Muscle layer of colon (tissue), 2 donors: ENCODE data around the gene ZNF213.

Experiments used
- H3K27ac ChIP-seq: one replicate; pipeline ENCODE4 v1.7.0; 2013; ENCODE audit warnings: low read depth, mild to moderate bottlenecking, low read length, moderate library complexity
- H3K27me3 ChIP-seq, 2 donors: one replicate each; pipeline ENCODE4 v1.7.0; 2013; ENCODE audit warnings: low read length in 2 of 2, mild to moderate bottlenecking in 2 of 2; ENCODE audit not compliant: insufficient read depth in 2 of 2, control insufficient read depth in 1 of 2
- H3K36me3 ChIP-seq: one replicate; pipeline ENCODE4 v1.7.0; 2013; ENCODE audit warnings: mild to moderate bottlenecking, low read length; ENCODE audit not compliant: insufficient read depth
- H3K4me1 ChIP-seq: one replicate; pipeline ENCODE4 v1.7.0; 2013; ENCODE audit warnings: mild to moderate bottlenecking, low read length; ENCODE audit not compliant: insufficient read depth
- H3K4me3 ChIP-seq, 2 donors: one replicate each; pipeline ENCODE4 v1.7.0; 2013; ENCODE audit warnings: low read length in 2 of 2, low read depth in 1 of 2, mild to moderate bottlenecking in 1 of 2, moderate library complexity in 1 of 2
- H3K9ac ChIP-seq: one replicate; pipeline ENCODE4 v1.7.0; 2013; ENCODE audit warnings: low read length
- H3K9me3 ChIP-seq: one replicate; pipeline ENCODE4 v1.7.0; 2013; ENCODE audit warnings: mild to moderate bottlenecking, low read length
- donor health status: abdominal sarcoma.
- donor health status: Adenocarcinoma of cecum.

Gene ZNF213

GRCh38 chr16:3147046-3147756 lies 12.4 kb downstream of the ZNF213 start:
- Histone ChIP-seq H3K9ac (no peak overlapping the region), H3K4me1 (peaks cover 7% of the 10 kb centered on the region), H3K27ac (no peak overlapping the region), H3K4me3 (no peak overlapping the region), H3K36me3 (peaks cover 8% of the 10 kb centered on the region), H3K27me3 (no peaks in the 10 kb centered on the region), H3K9me3 (no peaks in the 10 kb centered on the region)

GRCh38 chr16:3147757-3148104 lies 12.9 kb downstream of the ZNF213 start:
- H3K27me3 ChIP-seq: no peaks in the 10 kb centered on the region
- H3K4me1 ChIP-seq: peaks cover 8% of the 10 kb centered on the region

GRCh38 chr16:3148256-3149192 lies 13.7 kb downstream of the ZNF213 start:
- H3K27me3 ChIP-seq: no peaks in the 10 kb centered on the region
- H3K9ac ChIP-seq: no peak overlapping the region
- H3K9me3 ChIP-seq: no peaks in the 10 kb centered on the region
- H3K4me1 ChIP-seq: peaks cover 8% of the 10 kb centered on the region
- H3K36me3 ChIP-seq: no peaks in the 10 kb centered on the region
- no peak overlapping the region for H3K4me3 ChIP-seq
- H3K27ac ChIP-seq: no peak overlapping the region

More at GRCh38 chr16:3147757-3148104, 12.9 kb downstream of the ZNF213 start:
- no peak overlapping the region for H3K4me3 ChIP-seq
- no peak overlapping the region for H3K9ac ChIP-seq
- H3K9me3 ChIP-seq: no peaks in the 10 kb centered on the region
- no peak overlapping the region for H3K27ac ChIP-seq
- H3K36me3 ChIP-seq: peaks cover 2% of the 10 kb centered on the region

- peak overlapping the region; percentile 65 for H3K27ac ChIP-seq
- peak overlapping the region in 1 of 2 donors; percentile 89 for H3K4me3 ChIP-seq
- H3K9me3 ChIP-seq: no peaks in the 10 kb centered on the region
- no peak overlapping the region for H3K9ac ChIP-seq
- H3K27me3 ChIP-seq: no peaks in the 10 kb centered on the region
- no peaks in the 10 kb centered on the region for H3K36me3 ChIP-seq
- H3K4me1 ChIP-seq: peaks cover 8% of the 10 kb centered on the region
Observed at GRCh38 chr16:3149193-3149530, 14.3 kb downstream of the ZNF213 start.

- H3K9me3 ChIP-seq: no peaks in the 10 kb centered on the region
- peak overlapping the region; percentile 76 to 89 for H3K4me3 ChIP-seq
- peak overlapping the region; percentile 65 for H3K27ac ChIP-seq
- H3K36me3 ChIP-seq: no peaks in the 10 kb centered on the region
- peak overlapping the region; percentile 76 for H3K9ac ChIP-seq
- H3K4me1 ChIP-seq: peaks cover 8% of the 10 kb centered on the region
- H3K27me3 ChIP-seq: no peaks in the 10 kb centered on the region
Observed at GRCh38 chr16:3149630-3150345, 15.0 kb downstream of the ZNF213 start.

- peak overlapping the region; percentile 65 for H3K27ac ChIP-seq
- H3K27me3 ChIP-seq: no peaks in the 10 kb centered on the region
- peak overlapping the region; percentile 81 to 89 for H3K4me3 ChIP-seq
- H3K4me1 ChIP-seq: peaks cover 8% of the 10 kb centered on the region
- H3K9ac ChIP-seq: peak overlapping the region; percentile 76
- no peaks in the 10 kb centered on the region for H3K9me3 ChIP-seq
- no peaks in the 10 kb centered on the region for H3K36me3 ChIP-seq
Observed at GRCh38 chr16:3150346-3151218, 15.8 kb downstream of the ZNF213 start.

- H3K9me3 ChIP-seq: no peaks in the 10 kb centered on the region
- no peaks in the 10 kb centered on the region for H3K36me3 ChIP-seq
- no peak overlapping the region for H3K27ac ChIP-seq
- no peaks in the 10 kb centered on the region for H3K27me3 ChIP-seq
- H3K4me1 ChIP-seq: peaks cover 8% of the 10 kb centered on the region
- H3K4me3 ChIP-seq: peak overlapping the region in 1 of 2 donors; percentile 68
- no peak overlapping the region for H3K9ac ChIP-seq
Observed at GRCh38 chr16:3152027-3152276, 17.1 kb downstream of the ZNF213 start.

GRCh38 chr16:3152277-3152990 lies 17.6 kb downstream of the ZNF213 start:
- no peak overlapping the region for H3K9ac ChIP-seq

GRCh38 chr16:3152991-3153368 lies 18.2 kb downstream of the ZNF213 start:
- Histone ChIP-seq H3K9ac (no peak overlapping the region), H3K9me3 (no peaks in the 10 kb centered on the region), H3K4me3 (peak overlapping the region in 1 of 2 donors; percentile 68), H3K27ac (no peak overlapping the region), H3K36me3 (no peaks in the 10 kb centered on the region), H3K27me3 (peaks cover 0 to 4% of the 10 kb centered on the region in 2 donors), H3K4me1 (peaks cover 8% of the 10 kb centered on the region)

More at GRCh38 chr16:3152277-3152990, 17.6 kb downstream of the ZNF213 start:
- H3K4me1 ChIP-seq: peaks cover 8% of the 10 kb centered on the region
- peak overlapping the region; percentile 47 to 68 for H3K4me3 ChIP-seq
- no peaks in the 10 kb centered on the region for H3K36me3 ChIP-seq
- no peaks in the 10 kb centered on the region for H3K27me3 ChIP-seq
- H3K9me3 ChIP-seq: no peaks in the 10 kb centered on the region
- peak overlapping the region; percentile 13 for H3K27ac ChIP-seq

GRCh38 chr16:3155181-3155580 lies 20.4 kb downstream of the ZNF213 start:
- peaks cover 4% of the 10 kb centered on the region for H3K4me1 ChIP-seq
- H3K9me3 ChIP-seq: no peaks in the 10 kb centered on the region
- no peak overlapping the region for H3K27ac ChIP-seq
- no peak overlapping the region for H3K9ac ChIP-seq
- no peaks in the 10 kb centered on the region for H3K36me3 ChIP-seq
- H3K4me3 ChIP-seq: no peak overlapping the region
- H3K27me3 ChIP-seq: peaks cover 0 to 9% of the 10 kb centered on the region in 2 donors
